HCT116 (cell line): ENCODE results near the gene IL22RA2. TPM values are rescaled to one million over a fixed set of nuclear protein-coding genes. Genes with fewer than 3 reads are reported as not detected.

Experiments
- ATAC-seq: fragments of 200-7000 bp; cut with Tn5 transposase; 2 replicates; pipeline ENCODE4 v1.9.1; 2020; ENCODE audit warnings: mild to moderate bottlenecking, moderate library complexity
- BruUV-seq: library from RNA; stranded (reverse); fragments of 400-500 nt; replicated peaks from 2 replicates; lab custom pipeline; 2021; lab: Mats Ljungman, UMichigan
- CTCF ChIA-PET: fragments of 300-600 bp; sonication (Branson Sonifier 250); formaldehyde crosslinking; loops from one replicate; lab custom pipeline; 2021; ENCODE audit warnings: antibody characterized with exemption; lab: Charles Lee
- POLR2A ChIA-PET: fragments of 300-600, 350-600 bp; sonication (Branson Sonifier 250); formaldehyde crosslinking; loops from one replicate; lab custom pipeline; 2021; ENCODE audit warnings: antibody characterized with exemption; lab: Charles Lee
- RAD21 ChIA-PET, 2 experiments: fragments of 300-600 bp; sonication (Branson Sonifier 250); formaldehyde crosslinking; loops; one replicate each; lab custom pipeline; 2023; ENCODE audit warnings: low total read pairs in 2 of 2; ENCODE audit not compliant: uncharacterized antibody in 2 of 2, unreplicated experiment in 2 of 2, low non-redundant PET in 1 of 2; lab: Charles Lee
- DNase-seq: peaks from one replicate; pipeline ENCODE4 v3.0.0-alpha.2; 2010; ENCODE audit warnings: low read depth, low spot score
- H2AFZ ChIP-seq: fragments of 200-600 bp; shearing (Covaris generic), sonication (generic); 2 replicates; pipeline ENCODE4 v1.6.1; 2017; ENCODE audit warnings: low read depth, mixed run types, mixed read lengths, antibody characterized with exemption, low read length; ENCODE audit not compliant: poor library complexity, severe bottlenecking
- H3K27ac ChIP-seq: 2 replicates; pipeline ENCODE4 v1.5.1; 2012; ENCODE audit warnings: low read depth, low read length
- H3K27me3 ChIP-seq: fragments of 200-600 bp; sonication (generic); 2 replicates; pipeline ENCODE4 v1.6.1; 2016; ENCODE audit warnings: mixed run types, low read length, mixed read lengths; ENCODE audit not compliant: insufficient read depth
- H3K36me3 ChIP-seq, 2 experiments: fragments of 200-500 bp in 1 of 2; fragments of 200-600 bp in 1 of 2; sonication (Bioruptor generic) in 1 of 2; sonication (generic) in 1 of 2; 2 replicates each; pipeline versions ENCODE4 v1.5.1 to v1.6.1; 2014 to 2016; ENCODE audit warnings: low read length in 2 of 2, inconsistent platforms in 1 of 2, mixed read lengths in 1 of 2, mixed run types in 1 of 2; ENCODE audit not compliant: insufficient read depth in 2 of 2, control insufficient read depth in 1 of 2
- H3K4me1 ChIP-seq, 2 experiments: fragments of 200-600 bp in 1 of 2; sonication (generic) in 1 of 2; 2 replicates each; pipeline versions ENCODE4 v1.5.1 to v1.6.1; 2012 to 2017; ENCODE audit warnings: low read length in 2 of 2, inconsistent platforms in 1 of 2, mild to moderate bottlenecking in 1 of 2, mixed read lengths in 1 of 2, mixed run types in 1 of 2, moderate library complexity in 1 of 2; ENCODE audit not compliant: insufficient read depth in 2 of 2, control insufficient read depth in 1 of 2
- H3K4me2 ChIP-seq: fragments of 200-600 bp; sonication (generic); 2 replicates; pipeline ENCODE4 v1.6.1; 2017; ENCODE audit warnings: mixed run types, low read length, mixed read lengths
- H3K4me3 ChIP-seq, 2 experiments: fragments of 200-600 bp in 1 of 2; sonication (generic) in 1 of 2; replicated peaks in 1 of 2; 2 replicates each; pipeline ENCODE4 v1.5.1; 2011 to 2016; ENCODE audit warnings: low read length in 2 of 2, control low read depth in 1 of 2, low read depth in 1 of 2, mild to moderate bottlenecking in 1 of 2, mixed read lengths in 1 of 2, mixed run types in 1 of 2
- H3K79me2 ChIP-seq: fragments of 200-600 bp; sonication (generic); 2 replicates; pipeline ENCODE4 v1.6.1; 2017; ENCODE audit warnings: mild to moderate bottlenecking, mixed run types, low read length, moderate library complexity, mixed read lengths; ENCODE audit not compliant: insufficient read depth
- H3K9ac ChIP-seq: fragments of 200-600 bp; sonication (generic); 2 replicates; pipeline ENCODE4 v1.6.1; 2016; ENCODE audit warnings: low read length, mixed read lengths
- H3K9me2 ChIP-seq: fragments of 200-600 bp; sonication (generic), shearing (Covaris generic); 2 replicates; pipeline ENCODE4 v1.6.1; 2017; ENCODE audit warnings: mixed run types, mild to moderate bottlenecking, moderate library complexity; ENCODE audit not compliant: insufficient read depth
- H3K9me3 ChIP-seq, 2 experiments: fragments of 200-500 bp in 1 of 2; fragments of 200-600 bp in 1 of 2; sonication (Bioruptor generic) in 1 of 2; sonication (generic) in 1 of 2; 2 replicates each; pipeline ENCODE4 v1.6.1; 2014 to 2017; ENCODE audit warnings: low read length in 2 of 2, mixed read lengths in 2 of 2, inconsistent platforms in 1 of 2, low read depth in 1 of 2, mild to moderate bottlenecking in 1 of 2, mixed run types in 1 of 2, moderate library complexity in 1 of 2; ENCODE audit not compliant: control insufficient read depth in 1 of 2, insufficient read depth in 1 of 2
- H4K20me1 ChIP-seq: fragments of 200-600 bp; sonication (generic), shearing (Covaris generic); 2 replicates; pipeline ENCODE4 v1.6.1; 2017; ENCODE audit warnings: mixed run types, mild to moderate bottlenecking, moderate library complexity; ENCODE audit not compliant: insufficient read depth
- CBX3 ChIP-seq: IDR thresholded peaks from 2 replicates; pipeline ENCODE4 v1.6.1; 2012; ENCODE audit warnings: low read depth
- EGR1 ChIP-seq: IDR thresholded peaks from 2 replicates; pipeline ENCODE4 v1.6.1; 2012; ENCODE audit warnings: low read depth
- ELF1 ChIP-seq: IDR thresholded peaks from 2 replicates; pipeline ENCODE4 v1.6.1; 2012; ENCODE audit warnings: low read depth, borderline replicate concordance
- EZH2 ChIP-seq: fragments of 200-600 bp; sonication (generic); IDR thresholded peaks from 2 replicates; pipeline ENCODE4 v1.6.1; 2017; ENCODE audit warnings: antibody characterized with exemption, mixed run types
- EZH2phosphoT487 ChIP-seq: fragments of 200-600 bp; IDR thresholded peaks from 2 replicates; pipeline ENCODE4 v1.6.1; 2018; ENCODE audit warnings: antibody characterized with exemption, borderline replicate concordance
- FOSL1 ChIP-seq: IDR thresholded peaks from 2 replicates; pipeline ENCODE4 v1.6.1; 2012; ENCODE audit warnings: low read depth
- JUND ChIP-seq: IDR thresholded peaks from 2 replicates; pipeline ENCODE4 v1.6.1; 2012
- MAX ChIP-seq: IDR thresholded peaks from 2 replicates; pipeline ENCODE4 v1.6.1; 2012
- POLR2A ChIP-seq: IDR thresholded peaks from 2 replicates; pipeline ENCODE4 v1.7.0; 2011; ENCODE audit warnings: borderline replicate concordance; ENCODE audit not compliant: insufficient read depth, insufficient read length; ENCODE audit errors: extremely low read depth
- POLR2AphosphoS5 ChIP-seq: IDR thresholded peaks from 2 replicates; pipeline ENCODE4 v1.6.1; 2011; ENCODE audit warnings: mild to moderate bottlenecking, low read depth, low read length, moderate library complexity
- SIN3A ChIP-seq: IDR thresholded peaks from 2 replicates; pipeline ENCODE4 v1.6.1; 2012; ENCODE audit warnings: low read depth
- SP1 ChIP-seq: IDR thresholded peaks from 2 replicates; pipeline ENCODE4 v1.6.1; 2012; ENCODE audit warnings: low read depth
- TCF7L2 ChIP-seq: IDR thresholded peaks from 2 replicates; pipeline ENCODE4 v1.7.0; 2011; ENCODE audit warnings: borderline replicate concordance, inconsistent platforms; ENCODE audit not compliant: insufficient read depth, insufficient read length; ENCODE audit errors: extremely low read depth
- YY1 ChIP-seq: IDR thresholded peaks from 2 replicates; pipeline ENCODE4 v1.6.1; 2011; ENCODE audit warnings: low read length, low read depth, moderate library complexity, mild to moderate bottlenecking; ENCODE audit not compliant: insufficient replicate concordance; ENCODE audit errors: extremely low read depth
- intact Hi-C: fragments of 100-400 bp; cut with micrococcal nuclease; formaldehyde crosslinking; loops from 2 replicates; pipeline ENCODE4 v1.10.0; 2022
- total RNA-seq: library from RNA; stranded (reverse); gene quantifications from one replicate; pipeline ENCODE4 v1.2.1, GENCODE V29; 2021; ENCODE audit not compliant: unreplicated experiment
- TF ChIP-seq, protein P1 (sequence below), 3 experiments: fragments of 200-600 bp in 1 of 3; sonication (generic) in 1 of 3; IDR thresholded peaks in 2 of 3; conservative IDR thresholded peaks in 1 of 3; 2 replicates each; pipeline ENCODE4 v1.5.1; 2012 to 2017; ENCODE audit warnings: low read depth in 2 of 3, low read length in 2 of 3, antibody characterized with exemption in 1 of 3, borderline replicate concordance in 1 of 3, control low read depth in 1 of 3, mild to moderate bottlenecking in 1 of 3, mixed read lengths in 1 of 3, mixed run types in 1 of 3, moderate library complexity in 1 of 3; ENCODE audit not compliant: insufficient read depth in 1 of 3
- TF ChIP-seq, protein P2 (sequence below): IDR thresholded peaks from 2 replicates; pipeline ENCODE4 v1.6.1; 2012
- TF ChIP-seq, protein P3 (sequence below): IDR thresholded peaks from 2 replicates; pipeline ENCODE4 v1.6.1; 2012; ENCODE audit warnings: low read depth

IL22RA2 gene
- total RNA-seq, 1 experiment from 2014 or later: not detected

DNA sequence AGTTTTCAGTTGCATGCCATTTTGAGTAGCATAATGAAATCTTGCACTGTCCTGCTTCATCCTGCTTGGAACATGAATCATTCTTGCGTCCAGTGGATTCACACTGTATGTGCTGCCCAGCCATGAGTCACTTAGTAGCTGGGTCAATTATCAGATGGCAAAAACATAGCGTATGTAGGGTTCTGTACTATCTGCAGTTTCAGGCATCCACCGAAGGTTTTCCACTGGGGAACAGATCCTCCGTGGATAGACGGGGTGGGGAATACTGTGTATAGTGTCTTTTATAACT is 61.4 kb downstream of the IL22RA2 start:
- no peak for TF ChIP-seq EZH2phosphoT487
- no peak for TF ChIP-seq POLR2AphosphoS5
- no peak for TF ChIP-seq EGR1
- no peak for TF ChIP-seq SIN3A
- no peak for TF ChIP-seq POLR2A
- TF ChIP-seq SP1: no peak
- TF ChIP-seq CBX3: no peak
- no peak for TF ChIP-seq EZH2
- no peak for TF ChIP-seq FOSL1
- TF ChIP-seq, protein P1, sequence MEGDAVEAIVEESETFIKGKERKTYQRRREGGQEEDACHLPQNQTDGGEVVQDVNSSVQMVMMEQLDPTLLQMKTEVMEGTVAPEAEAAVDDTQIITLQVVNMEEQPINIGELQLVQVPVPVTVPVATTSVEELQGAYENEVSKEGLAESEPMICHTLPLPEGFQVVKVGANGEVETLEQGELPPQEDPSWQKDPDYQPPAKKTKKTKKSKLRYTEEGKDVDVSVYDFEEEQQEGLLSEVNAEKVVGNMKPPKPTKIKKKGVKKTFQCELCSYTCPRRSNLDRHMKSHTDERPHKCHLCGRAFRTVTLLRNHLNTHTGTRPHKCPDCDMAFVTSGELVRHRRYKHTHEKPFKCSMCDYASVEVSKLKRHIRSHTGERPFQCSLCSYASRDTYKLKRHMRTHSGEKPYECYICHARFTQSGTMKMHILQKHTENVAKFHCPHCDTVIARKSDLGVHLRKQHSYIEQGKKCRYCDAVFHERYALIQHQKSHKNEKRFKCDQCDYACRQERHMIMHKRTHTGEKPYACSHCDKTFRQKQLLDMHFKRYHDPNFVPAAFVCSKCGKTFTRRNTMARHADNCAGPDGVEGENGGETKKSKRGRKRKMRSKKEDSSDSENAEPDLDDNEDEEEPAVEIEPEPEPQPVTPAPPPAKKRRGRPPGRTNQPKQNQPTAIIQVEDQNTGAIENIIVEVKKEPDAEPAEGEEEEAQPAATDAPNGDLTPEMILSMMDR (IDR thresholded peaks at IDR 0.05 in 2 of 3, conservative IDR thresholded peaks at IDR 0.05 in 1 of 3; ENCODE audit: borderline replicate concordance in 1 of 3, insufficient read depth in 1 of 3, low read depth in 2 of 3, low read length in 2 of 3): no peak
- TF ChIP-seq, protein P2, sequence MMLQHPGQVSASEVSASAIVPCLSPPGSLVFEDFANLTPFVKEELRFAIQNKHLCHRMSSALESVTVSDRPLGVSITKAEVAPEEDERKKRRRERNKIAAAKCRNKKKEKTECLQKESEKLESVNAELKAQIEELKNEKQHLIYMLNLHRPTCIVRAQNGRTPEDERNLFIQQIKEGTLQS: no peak
- TF ChIP-seq, protein P3, sequence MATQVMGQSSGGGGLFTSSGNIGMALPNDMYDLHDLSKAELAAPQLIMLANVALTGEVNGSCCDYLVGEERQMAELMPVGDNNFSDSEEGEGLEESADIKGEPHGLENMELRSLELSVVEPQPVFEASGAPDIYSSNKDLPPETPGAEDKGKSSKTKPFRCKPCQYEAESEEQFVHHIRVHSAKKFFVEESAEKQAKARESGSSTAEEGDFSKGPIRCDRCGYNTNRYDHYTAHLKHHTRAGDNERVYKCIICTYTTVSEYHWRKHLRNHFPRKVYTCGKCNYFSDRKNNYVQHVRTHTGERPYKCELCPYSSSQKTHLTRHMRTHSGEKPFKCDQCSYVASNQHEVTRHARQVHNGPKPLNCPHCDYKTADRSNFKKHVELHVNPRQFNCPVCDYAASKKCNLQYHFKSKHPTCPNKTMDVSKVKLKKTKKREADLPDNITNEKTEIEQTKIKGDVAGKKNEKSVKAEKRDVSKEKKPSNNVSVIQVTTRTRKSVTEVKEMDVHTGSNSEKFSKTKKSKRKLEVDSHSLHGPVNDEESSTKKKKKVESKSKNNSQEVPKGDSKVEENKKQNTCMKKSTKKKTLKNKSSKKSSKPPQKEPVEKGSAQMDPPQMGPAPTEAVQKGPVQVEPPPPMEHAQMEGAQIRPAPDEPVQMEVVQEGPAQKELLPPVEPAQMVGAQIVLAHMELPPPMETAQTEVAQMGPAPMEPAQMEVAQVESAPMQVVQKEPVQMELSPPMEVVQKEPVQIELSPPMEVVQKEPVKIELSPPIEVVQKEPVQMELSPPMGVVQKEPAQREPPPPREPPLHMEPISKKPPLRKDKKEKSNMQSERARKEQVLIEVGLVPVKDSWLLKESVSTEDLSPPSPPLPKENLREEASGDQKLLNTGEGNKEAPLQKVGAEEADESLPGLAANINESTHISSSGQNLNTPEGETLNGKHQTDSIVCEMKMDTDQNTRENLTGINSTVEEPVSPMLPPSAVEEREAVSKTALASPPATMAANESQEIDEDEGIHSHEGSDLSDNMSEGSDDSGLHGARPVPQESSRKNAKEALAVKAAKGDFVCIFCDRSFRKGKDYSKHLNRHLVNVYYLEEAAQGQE: no peak
- no peak for TF ChIP-seq TCF7L2
- no peak for TF ChIP-seq MAX
- no peak for TF ChIP-seq ELF1
- TF ChIP-seq JUND: no peak
- TF ChIP-seq YY1: no peak
- no peaks in the 10 kb centered on the region for H3K4me1 ChIP-seq
- H3K27me3 ChIP-seq: no peaks in the 10 kb centered on the region
- no peaks in the 10 kb centered on the region for H3K9me3 ChIP-seq
- POLR2A ChIA-PET: no interaction called here
- H2AFZ ChIP-seq: no peak overlapping the region
- no peaks in the 10 kb centered on the region for H3K9me2 ChIP-seq
- H3K9ac ChIP-seq: no peak overlapping the region
- no peak overlapping the region for H3K4me2 ChIP-seq
- CTCF ChIA-PET: no interaction called here
- H3K4me3 ChIP-seq: no peak overlapping the region
- no peaks in the 10 kb centered on the region for H3K79me2 ChIP-seq
- RAD21 ChIA-PET: no interaction called here
- no TSS peak for BruUV-seq
- intact Hi-C loops: no loop called here
- DNase-seq (no peak), ATAC-seq (no peak)
- no peaks in the 10 kb centered on the region for H3K36me3 ChIP-seq
- no peak overlapping the region for H3K27ac ChIP-seq
- no peaks in the 10 kb centered on the region for H4K20me1 ChIP-seq
